CD4-positive, alpha-beta T cell treated with Interleukin-17A for 1 hour (primary cell): ENCODE results near the gene CSNK1E.

Experiments used
- DNase-seq: peaks from one replicate; pipeline ENCODE4 v3.0.0-alpha.2; 2020

The CSNK1E gene

GRCh38 chr22:38273135-38273826 is 44.0 kb downstream of the CSNK1E start:
- no peak for DNase-seq

- DNase-seq, result peak; percentile 84
Observed at GRCh38 chr22:38272373-38273134, 44.7 kb downstream of the CSNK1E start, which contains the start of gene TMEM184B. TMEM184B (minus strand) TSS chr22:38273010; CDS start chr22:38247961, 25,049 bp downstream.

DNA sequence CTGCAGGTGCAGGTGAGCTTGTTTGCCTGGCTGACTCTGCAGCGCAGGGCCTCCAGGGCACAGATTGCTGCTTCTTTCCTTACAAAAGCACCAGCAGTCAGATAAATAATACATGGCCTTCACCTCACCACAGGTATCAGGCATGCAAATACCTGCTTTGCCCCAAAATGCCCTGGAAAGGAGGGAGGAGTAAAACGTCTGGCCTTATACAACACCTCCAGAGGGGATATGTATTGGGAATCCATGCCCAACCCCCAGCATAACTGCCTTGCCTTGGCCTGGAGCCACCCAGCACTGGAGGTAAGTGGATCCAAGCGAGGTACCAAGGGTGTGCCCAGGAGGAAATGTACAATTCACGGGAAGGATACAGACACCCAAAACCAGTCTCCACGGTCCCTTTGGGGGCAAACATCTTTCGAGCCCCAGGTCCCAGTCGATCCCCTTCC is 45.3 kb downstream of the CSNK1E start:
- no peak for DNase-seq

GRCh38 chr22:38271101-38271500 is 46.1 kb downstream of the CSNK1E start:
- no peak for DNase-seq

- DNase-seq, result no peak
Observed at GRCh38 chr22:38270091-38270992, 46.9 kb downstream of the CSNK1E start.

GRCh38 chr22:38269466-38269865 is 47.8 kb downstream of the CSNK1E start:
- no peak for DNase-seq

DNA sequence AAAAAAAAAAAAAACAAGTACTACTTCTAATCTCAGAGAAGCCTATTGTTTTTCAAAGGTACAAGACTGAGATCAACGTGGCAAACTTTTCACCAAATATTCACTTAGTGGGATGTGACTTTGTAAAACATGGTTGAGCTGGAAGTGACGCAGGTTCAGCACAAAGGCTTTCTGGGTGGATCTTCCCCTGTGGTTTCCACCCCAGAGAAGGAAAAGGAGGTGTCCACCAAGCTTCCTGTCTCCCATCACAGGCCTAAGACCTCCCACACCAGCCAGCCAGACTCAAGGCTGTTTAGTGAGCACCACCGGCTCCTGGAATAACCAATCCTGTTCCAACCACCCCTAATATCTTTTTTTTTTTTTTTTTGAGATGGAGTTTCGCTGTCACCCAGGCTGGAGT is 50.1 kb downstream of the CSNK1E start:
- DNase-seq, result peak; percentile 84

GRCh38 chr22:38266120-38266519 is 51.1 kb downstream of the CSNK1E start:
- no peak for DNase-seq

DNA sequence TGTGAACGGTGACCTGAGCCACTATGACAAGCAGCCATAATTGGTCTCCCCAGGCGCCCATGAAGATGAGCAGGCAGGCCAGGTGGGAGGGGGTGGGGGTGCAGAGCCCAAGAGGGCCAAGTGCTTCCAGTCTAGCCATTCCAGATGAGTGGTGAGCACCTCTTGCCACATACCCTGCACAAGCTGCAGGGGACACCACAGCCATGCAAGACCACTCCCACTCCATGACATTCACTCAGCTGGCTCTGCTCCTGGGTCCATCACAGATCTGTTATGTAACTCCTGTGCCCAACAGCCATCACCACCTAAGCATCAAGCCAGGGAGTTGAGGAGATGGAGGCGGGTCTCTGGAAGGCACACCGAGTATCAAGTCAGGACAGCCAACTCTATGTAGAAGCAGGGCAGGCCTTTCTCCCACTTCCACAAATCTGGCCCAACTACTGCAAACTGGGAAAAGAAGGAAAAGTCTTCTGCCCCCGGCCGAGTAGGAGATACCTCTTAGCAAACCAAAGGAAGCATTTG is 52.9 kb downstream of the CSNK1E start:
- no peak for DNase-seq

- DNase-seq, result peak; percentile 42
Observed at GRCh38 chr22:38262051-38262795, 55.0 kb downstream of the CSNK1E start.

- DNase-seq, result no peak
Observed at GRCh38 chr22:38260761-38261681, 56.2 kb downstream of the CSNK1E start.

- no peak for DNase-seq
Observed at GRCh38 chr22:38259370-38259769, 57.9 kb downstream of the CSNK1E start.

GRCh38 chr22:38258895-38259294 is 58.3 kb downstream of the CSNK1E start:
- DNase-seq, result no peak

- DNase-seq, result no peak
Observed at GRCh38 chr22:38257650-38258250, 59.5 kb downstream of the CSNK1E start.

DNA sequence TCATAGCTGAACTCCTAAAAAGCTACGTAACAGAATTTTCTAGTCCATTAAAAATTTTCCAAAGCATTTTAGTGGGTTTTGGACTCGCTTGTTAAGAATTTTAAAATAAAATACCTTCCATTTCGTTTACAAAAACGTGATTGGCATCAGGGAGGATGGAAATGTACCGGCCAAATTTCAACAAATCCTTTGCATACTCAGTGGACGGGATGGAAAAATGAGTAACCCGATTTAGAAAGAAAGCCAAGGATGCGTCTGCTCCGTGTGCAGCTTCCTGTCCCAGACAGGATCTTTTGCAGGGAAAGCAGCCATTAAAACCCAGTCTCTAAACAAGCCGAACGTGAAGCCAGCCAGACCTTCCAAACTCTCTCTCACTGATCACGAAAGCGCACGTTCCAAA is 60.1 kb downstream of the CSNK1E start:
- no peak for DNase-seq

DNA sequence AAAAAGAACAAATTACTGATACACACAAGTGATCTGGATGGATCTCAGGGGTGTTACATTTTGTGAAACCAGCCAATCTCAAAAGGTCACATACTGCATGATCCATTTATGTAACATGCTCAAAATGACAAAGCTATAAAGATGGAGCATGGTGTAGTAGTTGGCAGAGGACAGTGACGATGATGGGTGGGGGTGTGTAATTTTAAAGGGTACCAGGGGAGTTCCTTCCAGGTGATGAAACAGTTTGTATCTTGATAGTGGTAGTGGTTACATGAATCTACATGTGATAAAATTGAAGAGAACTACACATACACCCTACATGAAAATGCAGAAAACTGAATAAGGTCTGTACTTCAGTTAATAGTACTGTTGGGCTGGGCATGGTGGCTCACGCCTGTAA is 61.5 kb downstream of the CSNK1E start:
- no peak for DNase-seq

DNA sequence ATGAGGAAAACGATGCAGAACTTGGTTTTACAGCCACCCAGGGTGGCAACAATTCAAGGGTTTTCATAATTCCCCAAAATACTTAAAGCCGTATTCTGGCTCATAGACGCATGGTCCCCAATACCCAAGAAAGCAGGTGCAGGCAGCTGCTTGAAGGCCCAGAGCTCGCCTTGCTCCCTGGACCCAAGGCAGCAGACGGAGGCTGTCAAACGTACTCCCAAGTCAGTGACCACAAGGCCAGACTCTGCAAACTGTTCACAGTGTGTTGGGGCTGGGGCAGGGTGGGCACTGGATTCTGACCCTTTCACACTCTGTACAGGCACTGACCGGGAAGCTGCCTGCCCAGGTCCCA is 65.9 kb downstream of the CSNK1E start:
- no peak for DNase-seq

DNA sequence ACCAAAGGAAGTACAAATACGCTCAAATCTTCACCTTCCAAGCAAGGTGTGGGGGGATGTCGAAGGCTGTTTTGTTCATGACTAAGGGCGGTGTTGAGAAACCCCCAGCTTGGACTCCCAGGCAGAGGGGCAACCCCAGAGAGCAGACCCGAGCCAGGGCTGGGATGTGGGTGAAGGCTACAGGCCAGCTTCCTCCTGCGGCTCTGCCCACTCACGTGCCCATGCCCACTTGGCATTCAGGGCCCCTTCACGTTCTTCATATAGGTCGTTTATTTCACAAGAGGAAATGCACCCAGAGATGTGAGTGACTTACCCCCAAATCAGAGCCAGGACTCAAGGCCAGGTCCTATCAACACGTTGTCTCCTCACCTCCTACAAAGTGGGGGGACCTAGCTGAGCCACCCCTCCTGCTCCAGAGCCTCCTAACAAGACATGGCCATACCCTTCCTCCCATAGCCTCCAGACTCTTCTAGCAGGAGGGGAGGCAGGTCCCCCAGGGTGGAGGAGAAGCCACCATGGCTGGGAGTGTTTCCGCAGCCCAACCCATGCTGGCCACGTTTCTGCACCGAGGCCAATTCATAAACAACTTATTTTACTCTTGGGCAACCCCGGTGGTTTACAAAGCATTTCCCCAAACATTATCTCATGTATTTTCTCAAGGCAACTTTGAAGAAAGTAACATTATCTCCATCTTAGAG is 66.4 kb downstream of the CSNK1E start:
- DNase-seq, result no peak

GRCh38 chr22:38249803-38250642 is 67.2 kb downstream of the CSNK1E start:
- no peak for DNase-seq
